SK-N-SH treated with all-trans-retinoic acid at 6 μM for 48 hours (cell line): ENCODE measurements around the gene CYP27B1.

ENCODE experiments used
- CSDC2 ChIP-seq: fragments of 250-450 bp; sonication (Bioruptor Pico); IDR thresholded peaks from 2 replicates; pipeline ENCODE4 v1.5.0; 2020; ENCODE audit warnings: mild to moderate bottlenecking, moderate library complexity
- SNAI2 ChIP-seq: fragments of 250-450 bp; sonication (Bioruptor Pico); IDR thresholded peaks from 2 replicates; pipeline ENCODE4 v1.5.0; 2020; ENCODE audit warnings: mild to moderate bottlenecking, moderate library complexity
- TCF4 ChIP-seq: fragments of 250-450 bp; sonication (Bioruptor Pico); IDR thresholded peaks from 2 replicates; pipeline ENCODE4 v1.8.0; 2021; ENCODE audit warnings: mild to moderate bottlenecking, moderate library complexity, borderline replicate concordance
- ZFP3 ChIP-seq: fragments of 250-450 bp; sonication (Bioruptor Pico); IDR thresholded peaks from 2 replicates; pipeline ENCODE4 v1.5.0; 2020; ENCODE audit warnings: mild to moderate bottlenecking, moderate library complexity
- TF ChIP-seq, protein P1 (sequence below): fragments of 250-450 bp; sonication (Bioruptor Pico); IDR thresholded peaks from 2 replicates; pipeline ENCODE4 v1.8.0; 2020; ENCODE audit warnings: mild to moderate bottlenecking, moderate library complexity, borderline replicate concordance

DNA sequence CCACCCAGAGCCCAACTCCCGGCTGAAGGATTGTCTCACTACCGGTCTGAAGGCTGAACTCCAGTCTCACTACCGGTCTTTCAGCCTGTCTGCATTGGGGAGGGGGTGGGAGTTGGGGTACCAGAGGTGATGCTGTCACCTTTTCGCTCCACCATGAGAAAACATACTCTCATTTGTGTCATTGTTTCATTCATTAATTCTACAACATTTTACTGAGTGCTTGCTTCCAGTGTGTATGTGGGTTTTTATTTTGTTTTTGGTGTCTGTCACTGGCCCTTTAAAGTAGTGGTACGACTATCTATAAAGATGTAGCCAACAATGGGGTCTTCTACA lies 14.2 kb downstream of the CYP27B1 start:
- TF ChIP-seq, protein P1, sequence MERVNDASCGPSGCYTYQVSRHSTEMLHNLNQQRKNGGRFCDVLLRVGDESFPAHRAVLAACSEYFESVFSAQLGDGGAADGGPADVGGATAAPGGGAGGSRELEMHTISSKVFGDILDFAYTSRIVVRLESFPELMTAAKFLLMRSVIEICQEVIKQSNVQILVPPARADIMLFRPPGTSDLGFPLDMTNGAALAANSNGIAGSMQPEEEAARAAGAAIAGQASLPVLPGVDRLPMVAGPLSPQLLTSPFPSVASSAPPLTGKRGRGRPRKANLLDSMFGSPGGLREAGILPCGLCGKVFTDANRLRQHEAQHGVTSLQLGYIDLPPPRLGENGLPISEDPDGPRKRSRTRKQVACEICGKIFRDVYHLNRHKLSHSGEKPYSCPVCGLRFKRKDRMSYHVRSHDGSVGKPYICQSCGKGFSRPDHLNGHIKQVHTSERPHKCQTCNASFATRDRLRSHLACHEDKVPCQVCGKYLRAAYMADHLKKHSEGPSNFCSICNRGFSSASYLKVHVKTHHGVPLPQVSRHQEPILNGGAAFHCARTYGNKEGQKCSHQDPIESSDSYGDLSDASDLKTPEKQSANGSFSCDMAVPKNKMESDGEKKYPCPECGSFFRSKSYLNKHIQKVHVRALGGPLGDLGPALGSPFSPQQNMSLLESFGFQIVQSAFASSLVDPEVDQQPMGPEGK (CRISPR knock-in tag), result no peak
- no peak for TF ChIP-seq ZFP3 (CRISPR knock-in tag)
- TF ChIP-seq TCF4 (CRISPR knock-in tag), result no peak
- no peak for TF ChIP-seq CSDC2
- no peak for TF ChIP-seq SNAI2
